Suprapubic skin (tissue), 3 donors: Measurements from ENCODE around the gene PARVA.

ENCODE experiments used
- CTCF ChIP-seq, 2 donors: fragments of 200-600 bp in 1 of 2; fragments of 450-650 bp in 1 of 2; sonication (generic) in 1 of 2; IDR thresholded peaks; one replicate each; pipeline ENCODE4 v1.5.1; 2016 to 2019; ENCODE audit warnings: antibody characterized with exemption in 2 of 2, mild to moderate bottlenecking in 1 of 2, moderate library complexity in 1 of 2
- EP300 ChIP-seq: sonication (generic); formaldehyde crosslinking; IDR thresholded peaks from one replicate; pipeline ENCODE4 v1.6.1; 2017; ENCODE audit warnings: antibody characterized with exemption
- POLR2A ChIP-seq, 2 donors: fragments of 450-650 bp; IDR thresholded peaks; one replicate each; pipeline ENCODE4 v1.6.1; 2017; ENCODE audit warnings: antibody characterized with exemption in 2 of 2, mild to moderate bottlenecking in 2 of 2, moderate library complexity in 2 of 2

GRCh38 chr11:12372111-12372510 lies 5.3 kb upstream of the PARVA start:
- no peak for TF ChIP-seq POLR2A (IDR thresholded peaks at IDR 0.05)
- no peak for TF ChIP-seq CTCF (IDR thresholded peaks at IDR 0.05)
- TF ChIP-seq EP300, result no peak
